H4 (cell line): ENCODE results near the gene ZNF576. TPM values are rescaled to one million over a fixed set of nuclear protein-coding genes. Genes with fewer than 3 reads are reported as not detected.
"Not testable (repeated sequence)": the region's sequence is repeated elsewhere in the genome, so short reads cannot be mapped to it uniquely, and the experiment has no call there.

Source experiments
- DNase-seq: peaks from one replicate; pipeline ENCODE4 v3.0.0-alpha.2; 2015; ENCODE audit warnings: low spot score
- total RNA-seq: library from RNA; depleted of rRNA; stranded (reverse); fragments of >200 nt; shearing (Covaris generic); gene quantifications from 2 replicates; pipeline ENCODE4 v1.2.3, GENCODE V29; 2014

ZNF576 gene
- total RNA-seq, 1 experiment from 2014 or later, result 12.5 TPM

- no peak for DNase-seq
Observed at GRCh38 chr19:43625918-43626579, 29.7 kb downstream of the ZNF576 start.

GRCh38 chr19:43626838-43627237 lies 30.4 kb downstream of the ZNF576 start:
- DNase-seq, result no peak

- DNase-seq, result no peak
Observed at GRCh38 chr19:43628646-43629326, 32.4 kb downstream of the ZNF576 start.

- DNase-seq, result no peak
Observed at GRCh38 chr19:43631491-43631890, 35.1 kb downstream of the ZNF576 start.

GRCh38 chr19:43633520-43633919 lies 37.1 kb downstream of the ZNF576 start:
- no peak for DNase-seq

GRCh38 chr19:43634068-43634467 lies 37.7 kb downstream of the ZNF576 start:
- DNase-seq, result no peak

- DNase-seq, result no peak
Observed at GRCh38 chr19:43634506-43634871, 38.1 kb downstream of the ZNF576 start.

- DNase-seq, result no peak
Observed at GRCh38 chr19:43634872-43635560, 38.6 kb downstream of the ZNF576 start.

GRCh38 chr19:43635561-43635940 lies 39.2 kb downstream of the ZNF576 start:
- DNase-seq, result not testable (repeated sequence)

GRCh38 chr19:43636121-43636683 lies 39.8 kb downstream of the ZNF576 start:
- no peak for DNase-seq

GRCh38 chr19:43638214-43638994 lies 42.0 kb downstream of the ZNF576 start:
- no peak for DNase-seq

GRCh38 chr19:43638995-43639518 lies 42.7 kb downstream of the ZNF576 start:
- DNase-seq, result no peak

GRCh38 chr19:43639519-43640423 lies 43.4 kb downstream of the ZNF576 start, which contains the start of gene CADM4:
Gene CADM4 (minus strand): TSS chr19:43639850. CDS start chr19:43639790, 60 bp downstream.
- no peak for DNase-seq

- no peak for DNase-seq
Observed at GRCh38 chr19:43640424-43640757, 44.0 kb downstream of the ZNF576 start.

GRCh38 chr19:43641333-43641732 lies 44.9 kb downstream of the ZNF576 start:
- no peak for DNase-seq

GRCh38 chr19:43642531-43642930 lies 46.1 kb downstream of the ZNF576 start:
- no peak for DNase-seq

GRCh38 chr19:43643326-43643725 lies 46.9 kb downstream of the ZNF576 start:
- DNase-seq, result no peak

GRCh38 chr19:43644181-43644580 lies 47.8 kb downstream of the ZNF576 start:
- DNase-seq, result no peak

GRCh38 chr19:43648633-43649032 lies 52.2 kb downstream of the ZNF576 start:
- no peak for DNase-seq

- no peak for DNase-seq
Observed at GRCh38 chr19:43649514-43649913, 53.1 kb downstream of the ZNF576 start.

- not testable (repeated sequence) for DNase-seq
Observed at GRCh38 chr19:43650276-43650675, 53.9 kb downstream of the ZNF576 start.
